H1 (cell line): Measurements from ENCODE around the gene SLX9. TPM values are rescaled to one million over a fixed set of nuclear protein-coding genes. Genes with fewer than 3 reads are reported as not detected.

ENCODE experiments used
- CHD7 ChIP-seq: fragments of 300-600 bp; sonication (generic); IDR thresholded peaks from 2 replicates; pipeline ENCODE4 v1.7.1; 2012; ENCODE audit warnings: low read length, moderate library complexity, mild to moderate bottlenecking, inconsistent platforms; ENCODE audit not compliant: insufficient replicate concordance
- MAX ChIP-seq: IDR thresholded peaks from 2 replicates; pipeline ENCODE4 v1.6.1; 2012; ENCODE audit warnings: inconsistent platforms
- polyA plus RNA-seq, 7 experiments: library from polyadenylated mRNA; depleted of rRNA in 3 of 7; stranded (reverse) in 5 of 7; unstranded in 2 of 7; fragments of >200 nt in 5 of 7; fragments of 200-250 nt in 2 of 7; gene quantifications; 1 replicate in 5 of 7; 2 replicates in 1 of 7; 4 replicates in 1 of 7; pipeline versions ENCODE4 v1.2.1 to v1.2.3, GENCODE V29; 2011 to 2013; ENCODE audit warnings: missing spikeins in 2 of 7, mixed read lengths in 2 of 7
- total RNA-seq: library from RNA; stranded (reverse); fragmentation: NEBNext Ultra II Directional; extraction: Animal tissue kit (Norgen Biotek cat#: 25700); gene quantifications from 2 replicates; pipeline ENCODE4 v1.2.1, GENCODE V29; 2021

Gene SLX9
- total and polyA plus RNA-seq, 2 of the 8 experiments (the other 6 are each of a cell fraction or from before 2014, with no cell fraction given) = 17.7 to 57.3 TPM

DNA sequence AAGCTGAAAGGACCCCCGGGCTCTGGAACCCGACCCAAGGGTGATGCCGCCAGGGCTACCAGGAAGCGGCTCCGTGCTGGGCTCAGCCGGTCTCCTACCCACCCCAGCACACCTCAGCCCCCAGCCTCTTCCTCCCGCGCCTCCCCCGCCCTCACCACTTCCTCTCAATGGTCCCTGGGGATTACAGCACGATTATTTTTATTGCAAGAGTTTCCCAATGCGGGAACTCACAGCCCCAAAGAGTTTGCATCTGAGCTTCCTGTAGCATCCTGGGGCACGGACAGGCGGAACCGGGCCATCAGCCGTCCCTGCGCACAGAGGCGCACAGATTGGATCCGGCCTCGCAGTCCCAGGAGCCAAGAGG is 8.7 kb upstream of the SLX9 start (continued):
- no peak for TF ChIP-seq CHD7
- TF ChIP-seq MAX = 0 out of 2 replicates have a peak, but pooled peaks have one; percentile 14
